GF-D8 (cell line): ENCODE data around the gene CROCC2.

Experiments used
- DNase-seq: peaks from one replicate; lab custom pipeline; 2025; lab: John Stamatoyannopoulos, UW

Gene CROCC2

DNA sequence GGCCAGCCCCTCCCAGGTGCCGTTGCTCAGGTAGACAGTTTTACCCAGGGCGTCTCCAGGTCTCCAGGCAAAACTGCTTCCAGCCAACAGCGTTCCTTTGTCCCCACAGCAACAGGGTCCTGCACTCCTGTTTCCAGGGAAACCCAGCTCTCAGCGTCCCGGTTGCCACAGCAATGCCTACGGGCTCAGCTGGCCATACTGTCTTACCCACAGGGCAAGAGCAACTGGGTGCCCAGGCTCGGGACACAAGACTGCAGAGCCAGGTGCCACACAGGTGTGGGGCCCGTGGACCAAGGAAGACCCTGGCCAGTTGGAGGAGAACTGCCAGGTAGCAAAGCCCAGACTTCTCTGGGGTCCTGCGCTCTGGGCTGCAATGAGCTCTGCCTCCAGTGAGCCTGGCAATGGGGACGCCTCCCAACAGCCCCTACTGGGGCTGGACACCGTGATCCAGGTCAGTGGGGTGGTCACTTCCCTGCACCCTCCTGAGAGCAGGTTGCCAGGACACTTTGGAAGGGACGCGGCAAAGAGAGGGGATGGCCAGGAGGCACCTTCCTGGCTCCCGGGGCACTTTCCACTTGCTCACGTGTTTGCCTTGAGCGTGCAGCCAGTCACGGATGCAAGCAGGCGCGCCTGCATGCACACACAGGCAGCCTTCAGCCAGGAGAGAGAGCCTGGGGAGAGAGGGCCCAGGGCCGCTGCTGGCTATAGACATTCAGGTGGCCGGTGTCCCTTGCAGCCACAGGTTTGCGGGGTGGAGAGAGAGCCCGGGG lies at the start of gene CROCC2:
Gene CROCC2 (plus strand): TSS at position 196 of the 770 bp plus-strand sequence. CDS start 178 bp downstream, at position 374.
- DNase-seq = no peak

GRCh38 chr2:240857039-240858008 lies 48.8 kb upstream of the CROCC2 start:
- DNase-seq = no peak

DNA sequence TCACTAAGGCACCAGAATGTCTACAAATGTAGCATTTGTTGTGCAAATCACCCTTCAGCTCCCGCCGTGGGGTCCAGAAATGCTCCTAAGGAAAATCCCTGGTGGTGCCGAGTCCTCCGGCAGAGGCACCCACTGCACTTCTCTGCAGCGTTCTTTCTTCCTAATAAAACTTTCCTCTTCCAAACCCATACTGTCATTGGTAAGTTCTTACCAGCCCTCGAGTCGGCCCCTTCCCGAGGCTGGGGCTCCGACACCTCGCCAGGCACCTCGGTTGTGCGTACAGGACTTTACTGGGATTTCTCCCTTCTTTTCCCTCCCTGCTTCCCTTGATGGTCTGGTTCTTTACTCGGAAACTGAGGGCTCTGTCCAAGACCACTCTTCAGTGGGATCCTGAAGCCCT lies 47.8 kb upstream of the CROCC2 start:
- DNase-seq = no peak

- no peak for DNase-seq
Measured at GRCh38 chr2:240858871-240859270, 47.3 kb upstream of the CROCC2 start.

- no peak for DNase-seq
Measured at GRCh38 chr2:240861547-240861946, 44.6 kb upstream of the CROCC2 start.

DNA sequence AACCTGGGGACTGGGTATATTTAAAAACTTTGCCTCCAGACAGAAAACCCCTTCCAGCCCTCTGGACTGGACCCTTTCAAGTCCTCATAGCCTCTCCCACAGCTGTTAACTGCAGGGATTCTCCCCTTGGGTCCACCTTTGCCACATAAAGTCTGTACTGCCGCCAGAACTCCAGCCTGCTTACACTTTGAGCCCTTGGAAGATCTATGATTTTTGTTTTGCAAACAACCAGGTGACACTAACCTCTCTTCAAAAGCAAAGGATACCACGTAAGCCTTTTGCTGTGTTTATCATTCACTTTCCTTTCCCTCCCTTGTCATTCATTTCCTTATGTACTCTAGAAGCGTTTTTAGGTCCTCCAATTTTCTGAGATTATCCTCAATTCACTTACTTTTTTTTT lies 41.7 kb upstream of the CROCC2 start:
- no peak for DNase-seq

DNA sequence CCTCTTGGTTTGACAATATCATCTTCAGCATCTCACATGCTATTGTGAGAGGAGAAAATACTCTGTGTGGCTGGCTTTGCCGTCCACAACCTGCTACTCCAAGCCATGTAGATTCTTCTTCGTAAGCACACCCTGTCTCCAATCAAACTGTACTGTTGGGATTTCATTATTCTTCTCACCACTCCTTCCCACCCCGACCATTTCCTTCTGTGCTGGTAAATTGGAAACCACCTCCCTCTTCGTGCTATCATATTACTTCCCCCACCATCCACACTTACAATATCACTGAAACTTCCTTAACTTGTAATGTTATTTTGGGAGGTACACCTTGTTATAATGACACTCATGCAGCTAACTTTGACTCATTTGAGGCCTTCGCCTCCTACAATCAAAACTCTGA lies 40.7 kb upstream of the CROCC2 start:
- DNase-seq = no peak

- peak; percentile 29 for DNase-seq
Measured at GRCh38 chr2:240868286-240869108, 37.6 kb upstream of the CROCC2 start, which contains the start of gene AGXT. Gene AGXT (plus strand): TSS chr2:240868824. CDS start chr2:240868866, 42 bp downstream.

DNA sequence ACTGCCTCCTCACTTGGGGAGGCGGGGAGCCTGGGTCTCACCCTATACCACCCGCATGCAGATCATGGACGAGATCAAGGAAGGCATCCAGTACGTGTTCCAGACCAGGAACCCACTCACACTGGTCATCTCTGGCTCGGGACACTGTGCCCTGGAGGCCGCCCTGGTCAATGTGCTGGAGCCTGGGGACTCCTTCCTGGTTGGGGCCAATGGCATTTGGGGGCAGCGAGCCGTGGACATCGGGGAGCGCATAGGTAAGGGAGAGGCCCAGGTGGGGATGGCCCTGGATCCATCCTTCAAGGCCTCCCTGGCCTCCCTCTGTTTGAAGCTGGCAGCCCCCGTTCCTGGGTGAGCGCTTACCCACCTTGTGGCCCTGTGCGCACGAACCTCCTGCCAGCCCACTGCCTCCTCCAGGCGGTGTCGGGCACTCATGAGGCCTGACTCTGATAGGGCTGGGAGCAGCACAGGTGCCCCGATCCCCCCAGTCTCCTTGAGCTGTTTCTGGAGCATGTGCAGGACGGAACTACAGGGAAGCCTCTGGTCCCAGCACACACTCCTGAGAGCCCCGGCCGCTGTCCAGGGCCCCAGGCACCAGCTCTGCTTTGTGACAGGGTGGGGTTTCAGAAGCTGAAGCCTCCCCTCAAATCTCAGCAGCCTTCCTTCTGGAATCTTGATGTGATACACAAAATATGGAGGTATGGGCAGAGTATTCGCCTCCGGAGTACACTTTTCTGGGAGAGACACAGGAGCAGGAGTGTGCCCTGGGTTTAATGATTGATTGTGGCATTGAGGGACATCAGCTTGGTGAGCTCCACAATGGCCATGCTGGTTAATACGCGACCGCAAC lies 36.8 kb upstream of the CROCC2 start:
- DNase-seq = no peak

DNA sequence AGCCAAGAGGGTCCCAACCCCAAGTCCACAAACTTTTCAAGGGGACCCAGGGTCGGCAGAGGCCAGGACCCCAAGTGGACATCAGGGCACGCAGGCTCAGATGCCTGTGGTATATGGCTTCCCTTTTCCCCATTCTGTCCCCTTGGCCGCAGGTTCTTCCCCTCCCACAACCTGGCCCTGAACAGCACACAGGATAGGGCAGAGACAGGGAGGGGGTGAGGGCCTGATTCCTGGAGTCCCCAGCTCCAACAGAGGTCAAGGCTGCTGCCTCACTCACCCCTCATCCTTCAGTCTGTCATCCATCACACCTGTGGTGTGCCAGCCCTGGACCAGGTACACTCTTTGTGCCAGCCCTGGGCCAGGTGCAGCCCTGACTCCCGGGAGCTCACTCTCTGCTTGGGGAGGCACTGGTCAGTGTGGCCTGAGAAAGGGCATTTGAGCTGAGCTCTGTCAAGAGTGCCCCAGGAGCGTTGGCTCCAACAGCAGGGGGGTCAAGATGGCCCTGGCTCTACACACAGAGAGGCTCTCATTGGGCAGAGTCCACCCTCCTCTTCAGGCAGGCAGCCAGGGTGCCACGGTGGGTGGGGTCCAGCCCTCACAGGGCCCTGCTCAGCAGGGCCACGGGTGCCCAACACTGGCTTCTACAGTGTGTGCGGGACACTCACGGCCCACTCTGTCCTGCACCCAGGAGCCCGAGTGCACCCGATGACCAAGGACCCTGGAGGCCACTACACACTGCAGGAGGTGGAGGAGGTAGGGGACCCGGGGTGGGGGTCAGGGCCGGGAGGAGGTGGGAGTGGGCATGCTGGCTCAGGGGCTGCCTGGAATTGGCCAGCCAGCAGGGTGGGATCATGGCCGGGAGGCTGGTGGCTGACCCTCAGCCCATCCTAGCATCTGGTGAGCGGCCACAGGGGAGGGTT lies 35.9 kb upstream of the CROCC2 start:
- no peak for DNase-seq

DNA sequence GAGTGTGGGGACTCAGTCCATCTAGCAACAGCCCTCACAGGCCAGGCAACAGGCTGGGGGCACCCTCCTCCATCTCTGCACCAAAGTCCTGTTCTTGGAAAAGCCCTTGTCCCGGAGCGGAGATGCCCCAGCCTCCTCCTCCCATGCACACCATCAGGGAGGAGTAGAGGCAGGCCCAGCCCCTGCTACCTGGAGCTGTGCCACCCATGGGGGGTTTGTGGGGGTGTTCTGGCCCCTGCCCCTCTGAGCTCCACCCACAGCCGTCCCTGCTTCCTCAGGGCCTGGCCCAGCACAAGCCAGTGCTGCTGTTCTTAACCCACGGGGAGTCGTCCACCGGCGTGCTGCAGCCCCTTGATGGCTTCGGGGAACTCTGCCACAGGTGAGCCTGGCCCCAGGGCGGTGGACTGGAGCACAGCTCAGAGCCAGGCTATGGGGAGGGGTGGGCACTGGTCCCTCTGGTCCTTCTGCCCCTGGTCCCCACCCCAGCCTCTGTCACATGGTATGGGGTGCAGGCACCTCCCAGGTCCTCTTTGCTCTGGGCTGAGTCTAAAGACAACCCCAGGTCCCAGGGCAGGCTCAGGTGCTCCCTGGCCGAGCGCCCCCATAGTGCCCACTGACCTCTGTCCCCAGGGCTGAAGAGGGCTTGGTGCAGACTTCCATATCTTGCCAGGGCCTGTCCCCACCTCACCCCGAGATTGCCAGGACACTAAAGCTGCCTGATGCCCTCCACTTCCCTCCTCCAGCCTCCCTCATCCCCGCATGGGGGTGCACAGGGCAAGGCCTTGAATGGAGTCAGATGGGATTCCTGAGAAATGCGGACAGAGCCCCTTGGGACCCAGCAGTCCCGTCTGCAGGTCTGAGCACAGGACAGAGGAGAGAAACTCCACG lies 34.8 kb upstream of the CROCC2 start:
- DNase-seq = no peak

- DNase-seq = no peak
Measured at GRCh38 chr2:240872317-240873097, 33.6 kb upstream of the CROCC2 start.

GRCh38 chr2:240873098-240873788 lies 32.9 kb upstream of the CROCC2 start:
- no peak for DNase-seq

DNA sequence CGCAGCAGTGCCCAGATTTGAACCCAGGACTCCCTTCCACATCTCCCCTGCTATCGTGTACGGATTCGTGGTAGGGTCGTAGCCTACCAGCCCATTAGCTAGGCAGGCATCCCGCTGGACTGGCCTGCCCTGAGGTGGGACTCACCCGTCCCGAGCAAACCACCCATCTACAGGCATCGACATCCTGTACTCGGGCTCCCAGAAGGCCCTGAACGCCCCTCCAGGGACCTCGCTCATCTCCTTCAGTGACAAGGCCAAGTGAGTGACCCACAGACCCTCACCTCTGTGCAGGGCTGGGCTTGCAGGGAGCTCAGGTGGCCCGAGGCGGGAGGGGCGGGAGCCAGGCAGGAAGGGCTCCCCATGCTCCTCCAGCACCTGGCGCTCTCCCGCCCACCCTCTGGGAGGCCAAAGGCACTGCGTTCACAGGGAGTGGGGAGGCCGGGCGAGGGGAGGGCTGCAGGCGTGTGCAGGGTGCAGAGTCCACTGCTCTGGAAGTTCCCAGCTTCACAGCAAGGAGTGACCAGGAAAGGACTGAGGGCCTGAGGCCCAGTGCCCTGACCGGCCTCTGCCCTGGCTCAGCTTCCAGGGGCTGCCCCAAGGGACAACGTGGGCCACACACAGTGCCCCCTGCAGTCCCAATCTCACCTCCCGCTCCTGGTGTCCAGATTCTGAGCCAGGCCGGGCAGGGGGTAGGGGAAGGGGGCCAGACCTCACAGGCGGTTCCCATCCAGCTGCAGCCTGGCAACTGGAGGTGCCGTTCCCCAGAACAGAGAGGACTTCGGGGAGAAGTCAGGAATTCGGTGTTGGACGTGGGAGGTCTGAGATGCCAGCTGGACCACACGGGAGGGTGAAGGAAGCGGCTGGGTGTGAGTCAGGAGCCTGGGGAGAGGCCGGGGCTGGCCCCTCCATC lies 32.1 kb upstream of the CROCC2 start:
- DNase-seq = no peak

DNA sequence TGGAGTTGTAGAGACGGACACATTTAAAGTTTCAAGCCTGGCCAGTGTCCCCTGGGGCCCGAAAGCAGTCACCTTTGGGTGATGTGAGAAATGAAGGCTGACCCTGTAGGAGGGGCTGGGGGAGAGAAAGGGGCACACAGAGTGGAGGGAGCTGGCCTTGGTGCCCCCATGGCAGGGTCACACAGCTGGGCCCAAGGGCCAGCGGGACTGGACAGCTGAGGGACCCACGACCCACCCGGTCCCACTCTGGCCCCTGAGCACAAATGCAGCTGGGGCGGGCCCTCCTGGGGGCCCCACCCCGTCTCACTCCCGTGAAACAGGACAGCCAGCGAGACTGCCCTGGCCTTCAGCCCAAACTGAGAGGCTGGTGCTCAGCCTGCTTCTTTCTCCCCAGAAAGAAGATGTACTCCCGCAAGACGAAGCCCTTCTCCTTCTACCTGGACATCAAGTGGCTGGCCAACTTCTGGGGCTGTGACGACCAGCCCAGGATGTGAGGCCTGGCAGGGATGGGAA lies 31.4 kb upstream of the CROCC2 start:
- no peak for DNase-seq
